ENCODE results near the gene LAIR2.
A peak's percentile ranks its signal among the peaks of the same experiment; 100 is the strongest.

Gene LAIR2, protein sequence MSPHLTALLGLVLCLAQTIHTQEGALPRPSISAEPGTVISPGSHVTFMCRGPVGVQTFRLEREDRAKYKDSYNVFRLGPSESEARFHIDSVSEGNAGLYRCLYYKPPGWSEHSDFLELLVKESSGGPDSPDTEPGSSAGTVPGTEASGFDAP

GRCh38 chr19:54502518-54503048 is at the start of gene LAIR2:
Gene LAIR2 (plus strand): TSS chr19:54502831. CDS start chr19:54502919, 88 bp downstream.
- no peak for DNase-seq

DNA sequence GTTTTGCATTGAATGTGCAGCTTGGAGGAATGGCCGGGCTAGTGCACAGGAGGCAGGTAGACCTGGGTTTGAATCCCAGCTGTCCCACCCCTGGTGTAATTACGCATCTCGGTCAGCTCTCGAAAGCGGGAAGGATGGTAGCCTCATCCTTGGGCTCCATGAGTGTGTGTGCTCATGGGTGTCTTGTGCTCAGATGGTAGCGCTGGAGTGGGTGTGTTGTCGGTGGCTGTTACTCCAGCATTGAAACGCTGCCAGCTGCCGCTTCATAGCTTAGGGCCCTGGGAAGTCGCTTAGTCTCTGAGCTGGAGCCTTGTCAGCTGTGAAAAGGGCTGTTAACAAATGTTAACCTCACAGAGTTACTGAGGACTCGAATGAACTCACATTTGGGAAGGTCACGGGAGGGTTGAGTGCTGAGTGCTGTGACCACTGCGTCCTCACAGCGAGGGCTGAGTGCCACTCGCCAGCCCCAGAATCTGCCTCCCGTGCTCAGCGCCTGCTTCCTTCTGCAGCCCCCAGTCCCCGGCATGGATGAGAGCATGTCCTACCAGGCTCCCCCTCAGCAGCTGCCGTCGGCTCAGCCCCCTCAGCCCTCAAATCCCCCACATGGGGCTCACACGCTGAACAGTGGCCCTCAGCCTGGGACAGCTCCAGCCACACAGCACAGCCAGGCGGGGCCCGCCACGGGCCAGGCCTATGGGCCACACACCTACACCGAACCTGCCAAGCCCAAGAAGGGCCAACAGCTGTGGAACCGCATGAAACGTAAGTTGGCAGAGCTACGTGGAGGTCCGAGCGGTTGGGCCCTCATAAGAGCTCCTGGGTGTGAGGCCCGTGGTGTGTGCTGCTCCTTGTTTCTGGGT is 48.5 kb upstream of the LAIR2 start:
- DNase-seq = no peak

- no peak for DNase-seq
These were observed 47.6 kb upstream of the LAIR2 start for GRCh38 chr19:54454781-54455675.

DNA sequence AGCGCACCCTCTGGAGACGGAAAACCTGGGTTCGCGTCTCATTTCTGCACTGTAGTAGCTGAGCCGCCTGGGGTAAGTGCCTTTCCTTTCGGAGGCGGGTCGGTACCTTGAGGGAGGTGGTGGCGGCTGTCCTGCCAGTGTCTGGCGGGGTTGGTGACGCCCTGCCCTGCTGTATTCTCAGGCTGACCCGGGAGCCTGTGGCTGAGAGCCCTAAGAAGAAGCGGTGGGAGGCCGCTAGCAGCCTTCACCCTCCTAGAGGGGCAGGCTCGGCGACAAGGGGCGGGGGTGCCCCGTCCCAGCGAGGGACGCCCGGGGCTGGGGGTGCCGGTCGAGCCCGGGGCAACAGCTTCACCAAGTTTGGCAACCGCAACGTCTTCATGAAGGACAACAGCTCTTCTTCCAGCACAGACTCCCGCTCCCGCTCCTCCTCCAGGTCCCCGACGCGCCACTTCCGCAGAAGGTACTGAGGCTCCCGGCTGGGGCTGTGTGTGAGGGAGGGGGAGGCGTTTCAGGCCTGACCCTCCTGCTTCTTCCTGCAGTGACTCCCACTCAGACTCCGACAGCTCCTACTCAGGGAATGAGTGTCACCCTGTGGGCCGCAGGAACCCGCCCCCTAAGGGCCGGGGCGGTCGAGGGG is 46.7 kb upstream of the LAIR2 start:
- DNase-seq = no peak

- no peak for DNase-seq
These were observed 45.9 kb upstream of the LAIR2 start for GRCh38 chr19:54456423-54457373.

DNA sequence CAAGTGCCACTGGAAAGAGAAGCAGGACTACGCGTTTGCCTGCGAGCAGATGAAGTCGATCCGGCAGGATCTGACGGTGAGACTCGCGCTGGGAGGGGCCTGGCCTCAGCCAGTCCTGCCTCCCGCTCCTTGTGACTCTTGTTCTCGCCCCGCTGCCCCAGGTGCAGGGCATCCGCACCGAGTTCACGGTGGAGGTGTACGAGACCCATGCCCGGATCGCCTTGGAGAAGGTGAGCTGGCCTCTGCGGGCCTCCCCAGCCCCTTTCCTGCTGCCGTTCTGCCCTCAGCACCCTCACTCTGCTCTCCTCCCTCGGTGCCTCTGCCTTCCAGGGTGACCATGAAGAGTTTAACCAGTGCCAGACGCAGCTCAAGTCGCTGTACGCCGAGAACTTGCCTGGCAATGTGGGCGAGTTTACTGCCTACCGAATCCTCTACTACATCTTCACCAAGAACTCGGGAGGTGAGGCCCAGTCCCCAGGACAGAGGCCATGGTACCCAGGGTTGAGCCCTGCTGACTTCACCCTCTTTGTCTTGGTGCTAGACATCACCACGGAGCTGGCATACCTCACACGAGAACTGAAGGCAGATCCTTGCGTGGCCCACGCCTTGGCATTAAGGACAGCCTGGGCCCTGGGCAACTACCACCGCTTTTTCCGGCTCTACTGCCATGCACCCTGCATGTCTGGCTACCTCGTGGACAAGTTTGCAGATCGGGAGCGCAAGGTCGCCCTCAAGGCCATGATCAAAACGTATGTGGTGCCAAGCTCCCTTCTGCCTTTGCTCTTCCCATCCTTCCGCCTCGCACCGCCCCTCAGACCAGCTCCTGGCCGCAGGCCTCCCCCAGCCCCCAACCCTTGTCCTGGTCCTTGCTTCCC is 44.6 kb upstream of the LAIR2 start:
- DNase-seq = no peak

DNA sequence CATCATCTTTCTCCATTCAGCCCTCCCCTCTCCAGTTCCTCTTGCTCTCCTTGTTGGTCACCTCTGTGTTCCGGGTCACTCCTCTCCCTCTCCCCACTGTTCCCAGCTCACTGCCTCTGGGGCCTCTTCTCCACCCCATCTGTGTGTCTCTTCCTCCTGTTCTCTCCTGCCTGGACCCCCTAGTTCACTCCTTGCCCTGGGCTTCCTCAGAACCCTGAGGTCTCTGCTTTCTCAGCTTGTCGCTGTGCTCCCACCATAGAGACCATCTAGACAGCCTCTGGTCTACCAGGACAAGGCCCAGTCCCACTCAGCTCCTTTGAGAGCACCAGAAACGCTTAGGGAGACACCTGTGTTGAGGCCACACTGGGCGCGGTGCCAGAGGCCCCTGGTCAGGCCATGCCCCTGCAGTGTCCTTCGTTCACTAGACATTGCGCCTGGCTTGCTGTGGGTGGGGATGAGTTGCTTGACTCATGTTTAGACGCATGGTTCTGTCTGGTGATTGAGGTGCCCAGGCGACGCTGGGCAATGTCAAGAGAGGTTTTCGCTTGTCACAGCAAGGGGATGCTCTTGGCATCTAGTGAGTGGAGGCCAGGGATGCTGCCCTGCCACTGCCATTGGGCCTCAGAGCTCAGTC is 43.9 kb upstream of the LAIR2 start:
- no peak for DNase-seq

DNA sequence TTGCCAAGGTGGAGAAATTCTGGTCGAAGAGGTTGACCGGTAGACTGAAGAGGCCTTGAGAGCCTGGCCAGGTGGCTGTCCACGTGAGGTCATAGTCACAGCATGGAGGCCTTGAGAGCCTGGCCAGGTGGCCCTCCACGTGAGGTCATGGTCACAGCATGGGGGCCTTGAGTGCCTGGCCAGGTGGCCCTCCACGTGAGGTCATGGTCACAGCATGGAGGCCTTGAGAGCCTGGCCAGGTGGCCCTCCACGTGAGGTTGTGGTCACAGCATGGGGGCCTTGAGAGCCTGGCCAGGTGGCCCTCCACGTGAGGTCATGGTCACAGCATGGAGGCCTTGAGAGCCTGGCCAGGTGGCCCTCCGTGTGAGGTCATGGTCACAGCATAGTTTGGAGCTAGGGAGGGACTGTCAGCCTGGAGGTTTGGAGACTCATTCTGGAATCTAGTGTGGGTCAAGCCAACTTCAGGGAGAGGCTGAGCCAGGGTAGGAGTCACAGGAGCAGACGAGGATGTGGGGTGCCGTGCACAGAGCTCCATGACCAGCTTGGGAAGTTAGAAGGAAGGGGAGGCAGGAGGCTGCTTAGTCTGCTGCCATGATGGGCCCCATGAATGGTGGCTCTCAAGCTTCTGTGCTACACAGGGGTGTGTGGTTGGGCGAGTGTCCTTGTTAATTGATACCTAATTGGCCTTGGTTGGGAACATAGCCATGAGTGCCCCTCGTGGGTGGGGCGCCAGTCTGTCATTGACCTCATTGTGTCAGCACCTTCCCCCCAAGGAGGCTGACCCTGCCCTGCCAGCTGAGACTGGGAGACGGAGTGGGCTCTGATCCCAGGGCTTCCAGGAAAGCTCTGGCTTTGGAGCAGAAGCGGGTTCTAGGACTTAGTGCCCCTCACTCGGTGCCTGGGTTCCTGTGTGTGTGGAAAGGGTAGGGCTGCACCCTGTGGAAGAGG is 43.1 kb upstream of the LAIR2 start:
- DNase-seq = no peak

DNA sequence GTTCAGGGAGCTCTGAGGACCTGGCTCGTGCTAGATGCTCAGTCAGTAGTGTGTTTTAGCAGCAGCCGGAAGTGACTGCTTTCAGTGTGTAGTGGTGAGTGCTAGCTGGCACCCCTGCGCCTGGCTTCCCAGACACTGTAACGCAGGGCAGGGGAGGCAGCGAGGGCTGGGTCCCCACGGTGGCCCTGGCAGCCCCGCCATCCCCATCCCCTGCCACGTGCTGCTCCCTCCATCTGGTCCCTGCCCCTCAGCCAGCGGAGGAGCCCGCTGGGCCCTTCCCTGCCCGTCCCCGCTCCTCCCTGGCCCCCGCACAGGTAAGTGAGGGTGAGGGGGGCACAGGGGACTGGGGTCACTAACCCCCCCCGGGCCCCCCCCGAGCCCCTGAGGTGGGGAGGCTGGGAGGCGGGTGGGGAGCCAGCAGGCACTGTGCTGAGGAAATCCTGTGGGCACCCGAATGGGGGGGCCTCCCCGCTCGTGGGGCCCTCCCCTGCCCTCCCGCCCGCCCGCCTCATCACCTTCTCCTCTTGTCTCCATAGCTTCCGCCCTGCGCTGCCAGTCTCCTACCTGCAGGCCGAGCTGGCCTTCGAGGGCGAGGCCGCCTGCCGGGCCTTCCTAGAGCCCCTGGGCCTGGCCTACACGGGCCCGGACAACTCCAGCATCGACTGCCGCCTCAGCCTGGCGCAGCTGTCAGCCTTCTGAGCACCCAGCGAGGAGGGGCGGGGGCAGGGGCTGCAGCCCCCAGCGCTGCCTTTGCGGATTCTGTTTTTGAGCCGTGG is 42.2 kb upstream of the LAIR2 start:
- no peak for DNase-seq

- DNase-seq = no peak
These were observed 41.4 kb upstream of the LAIR2 start for GRCh38 chr19:54461210-54461609.

DNA sequence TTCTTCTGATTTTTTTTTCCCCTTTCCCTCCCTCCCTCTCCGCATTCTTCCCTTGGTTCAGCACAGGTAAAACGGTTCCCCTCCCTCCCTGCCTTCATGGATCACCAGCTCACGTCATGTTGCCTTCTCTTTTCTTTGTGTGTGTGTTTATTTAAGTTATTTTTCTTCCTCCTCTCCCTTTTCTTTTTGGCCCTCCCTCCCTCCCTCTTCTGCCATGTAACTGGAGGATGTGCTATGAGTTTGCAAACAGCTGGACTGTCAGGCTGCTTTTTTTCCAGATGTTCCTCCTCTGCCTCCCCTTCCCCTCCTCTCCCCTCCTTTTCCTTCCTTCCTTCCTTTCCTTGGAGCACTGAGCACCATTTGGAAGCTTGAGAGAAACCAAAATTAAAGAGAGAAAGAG is 41.0 kb upstream of the LAIR2 start:
- DNase-seq = no peak

GRCh38 chr19:54462047-54462654 is 40.5 kb upstream of the LAIR2 start:
- DNase-seq = no peak

- DNase-seq = peak in 37 of 56 donors; percentile 17 to 75 (median 42)
These were observed 39.7 kb upstream of the LAIR2 start for GRCh38 chr19:54462655-54463530.

- DNase-seq = peak; percentile 24 to 96 (median 86)
These were observed 39.0 kb upstream of the LAIR2 start, which contains the start of gene LENG9 for GRCh38 chr19:54463531-54464043. Gene LENG9 (minus strand): TSS chr19:54463778. CDS start chr19:54463526, 252 bp downstream.
